ENCODE results near the gene EFS.
A peak's percentile ranks its signal among the peaks of the same experiment; 100 is the strongest.

DNA sequence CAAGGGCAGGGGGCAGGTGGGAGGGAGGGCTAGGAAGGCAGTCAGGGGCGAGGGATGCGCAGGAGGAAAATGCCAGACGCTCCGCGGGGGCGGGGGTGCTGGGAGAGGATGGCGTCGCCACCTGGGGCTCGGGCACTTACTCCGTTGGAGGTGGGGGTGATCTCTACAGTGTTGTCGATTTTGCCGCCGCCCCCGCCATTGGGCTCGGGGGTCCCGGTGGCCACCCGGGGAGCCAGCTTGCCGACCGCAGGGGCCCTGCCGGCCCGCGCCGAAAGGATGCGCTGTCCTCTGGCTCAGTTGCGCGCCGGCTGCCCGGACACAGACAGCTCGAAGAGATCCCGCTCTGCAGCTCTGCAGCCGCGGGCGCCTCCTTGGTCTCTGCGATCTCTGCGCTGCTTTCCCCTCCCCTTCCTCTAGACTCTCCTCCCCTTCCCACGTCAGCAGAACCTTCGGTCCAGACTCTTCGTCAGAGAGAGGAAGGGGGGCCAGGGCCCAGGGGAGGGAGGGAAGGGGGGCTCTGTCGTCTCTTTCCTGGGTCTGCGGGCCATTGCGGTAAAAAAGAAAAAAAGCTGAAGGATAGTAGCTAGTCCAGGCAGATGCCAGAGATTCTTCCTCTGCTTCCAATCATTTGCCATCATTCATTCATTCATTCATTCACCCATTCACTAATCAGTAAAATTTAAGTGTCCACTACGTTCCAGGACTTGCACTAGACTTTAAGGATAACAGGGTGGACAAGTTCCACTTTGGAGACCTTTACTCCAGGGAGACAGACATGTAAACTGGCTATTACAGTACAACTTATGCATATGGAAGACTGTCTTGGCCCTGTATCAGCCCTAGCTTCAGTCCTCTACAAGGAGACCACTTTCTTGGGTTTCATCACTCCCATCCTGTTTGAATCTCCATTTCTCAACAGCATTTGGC is 12.2 kb downstream of the EFS start, which contains the start of gene SLC22A17:
- TF ChIP-seq, protein P1, sequence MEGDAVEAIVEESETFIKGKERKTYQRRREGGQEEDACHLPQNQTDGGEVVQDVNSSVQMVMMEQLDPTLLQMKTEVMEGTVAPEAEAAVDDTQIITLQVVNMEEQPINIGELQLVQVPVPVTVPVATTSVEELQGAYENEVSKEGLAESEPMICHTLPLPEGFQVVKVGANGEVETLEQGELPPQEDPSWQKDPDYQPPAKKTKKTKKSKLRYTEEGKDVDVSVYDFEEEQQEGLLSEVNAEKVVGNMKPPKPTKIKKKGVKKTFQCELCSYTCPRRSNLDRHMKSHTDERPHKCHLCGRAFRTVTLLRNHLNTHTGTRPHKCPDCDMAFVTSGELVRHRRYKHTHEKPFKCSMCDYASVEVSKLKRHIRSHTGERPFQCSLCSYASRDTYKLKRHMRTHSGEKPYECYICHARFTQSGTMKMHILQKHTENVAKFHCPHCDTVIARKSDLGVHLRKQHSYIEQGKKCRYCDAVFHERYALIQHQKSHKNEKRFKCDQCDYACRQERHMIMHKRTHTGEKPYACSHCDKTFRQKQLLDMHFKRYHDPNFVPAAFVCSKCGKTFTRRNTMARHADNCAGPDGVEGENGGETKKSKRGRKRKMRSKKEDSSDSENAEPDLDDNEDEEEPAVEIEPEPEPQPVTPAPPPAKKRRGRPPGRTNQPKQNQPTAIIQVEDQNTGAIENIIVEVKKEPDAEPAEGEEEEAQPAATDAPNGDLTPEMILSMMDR (IDR thresholded peaks at IDR 0.05), result peak in 2 of 3 experiments; percentile 11 to 40
- TF ChIP-seq POLR2A (IDR thresholded peaks at IDR 0.05; ENCODE audit: low read depth), result no peak
